GM21737 (cell line): ENCODE data around the gene MMAB.

ENCODE experiments used
- ATAC-seq: cut with Tn5 transposase; IDR thresholded peaks from one replicate; pipeline ENCODE4 v1.9.1; 2021; ENCODE audit warnings: mild to moderate bottlenecking, moderate library complexity; ENCODE audit not compliant: unreplicated experiment

MMAB gene

DNA sequence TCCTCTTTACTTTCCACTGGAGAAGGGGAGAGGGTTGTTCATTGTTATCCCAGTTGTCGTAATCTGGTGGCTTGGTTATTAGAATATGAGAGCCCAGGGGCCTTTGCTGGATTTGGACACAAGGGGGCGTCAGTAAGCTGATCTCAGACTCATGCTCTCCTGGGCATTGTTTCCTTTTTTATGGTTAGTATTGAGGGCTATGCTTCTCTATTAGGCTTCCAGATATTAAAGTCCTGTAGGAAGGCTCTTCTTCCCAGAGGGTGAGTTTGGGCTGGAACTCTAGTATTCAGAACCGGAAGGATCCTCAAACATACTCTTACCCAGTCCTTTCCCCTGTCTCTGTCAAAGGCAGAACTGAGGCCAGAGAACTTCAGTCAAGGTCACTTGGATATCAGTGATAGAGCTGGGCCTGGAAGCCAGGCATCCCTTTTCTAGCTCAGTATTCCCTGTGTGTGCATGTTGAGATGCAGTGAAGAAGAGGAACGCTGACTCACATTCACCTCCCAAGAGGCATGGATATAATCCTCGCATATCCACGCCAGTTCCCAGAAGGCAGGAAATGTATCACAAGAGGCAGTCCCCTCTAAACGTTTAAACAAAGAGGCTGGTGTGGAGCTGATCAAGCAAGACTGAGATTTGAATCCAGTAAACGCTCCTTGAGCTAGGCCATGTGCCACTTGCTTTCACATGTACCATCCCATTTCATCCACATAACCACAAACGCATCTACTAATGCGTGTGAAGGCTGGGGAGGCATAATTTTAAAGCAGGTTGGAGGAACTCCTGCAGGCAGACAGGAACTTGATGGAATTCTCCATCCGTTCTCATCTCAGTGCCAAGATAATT lies 54.3 kb downstream of the MMAB start:
- ATAC-seq, result no peak

DNA sequence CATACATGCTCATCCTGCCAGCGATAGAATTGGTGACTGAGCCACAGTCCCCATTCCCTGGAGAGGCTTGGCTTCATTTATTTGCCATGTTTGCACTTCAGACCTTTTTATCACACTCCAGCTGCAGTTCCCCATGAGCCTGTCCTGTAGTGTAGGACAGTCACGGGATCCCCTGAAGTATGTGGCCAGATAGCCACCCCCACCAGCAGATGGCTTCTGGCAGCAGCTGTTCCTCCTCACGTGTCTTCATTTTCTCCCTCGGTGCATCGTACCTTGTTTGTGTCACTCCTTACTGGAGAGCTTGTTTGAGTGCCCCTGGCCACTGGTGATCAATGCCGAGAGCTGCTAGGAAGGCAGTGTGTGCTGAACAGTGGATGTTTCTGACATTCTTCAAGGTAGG lies 55.7 kb downstream of the MMAB start:
- ATAC-seq, result no peak

DNA sequence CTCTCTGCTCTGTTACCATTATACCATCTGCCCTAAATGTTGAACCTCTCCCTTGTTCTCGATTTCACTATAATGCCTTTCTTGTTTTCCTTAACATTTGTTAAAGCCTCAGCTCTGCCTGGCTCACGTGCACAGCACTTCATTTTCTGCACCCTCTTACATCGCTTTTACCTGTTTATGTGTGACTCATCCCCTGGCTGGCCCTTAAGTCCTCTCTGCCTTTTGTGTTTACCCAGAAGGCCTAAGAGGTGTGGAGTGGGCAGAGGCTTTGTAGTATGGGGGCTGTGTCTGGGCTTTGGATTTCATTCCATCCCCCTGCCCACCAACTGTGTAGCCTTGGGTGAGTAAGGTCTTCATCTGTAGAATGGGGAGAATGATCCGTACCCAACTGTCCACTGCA lies 59.3 kb downstream of the MMAB start:
- ATAC-seq, result no peak

DNA sequence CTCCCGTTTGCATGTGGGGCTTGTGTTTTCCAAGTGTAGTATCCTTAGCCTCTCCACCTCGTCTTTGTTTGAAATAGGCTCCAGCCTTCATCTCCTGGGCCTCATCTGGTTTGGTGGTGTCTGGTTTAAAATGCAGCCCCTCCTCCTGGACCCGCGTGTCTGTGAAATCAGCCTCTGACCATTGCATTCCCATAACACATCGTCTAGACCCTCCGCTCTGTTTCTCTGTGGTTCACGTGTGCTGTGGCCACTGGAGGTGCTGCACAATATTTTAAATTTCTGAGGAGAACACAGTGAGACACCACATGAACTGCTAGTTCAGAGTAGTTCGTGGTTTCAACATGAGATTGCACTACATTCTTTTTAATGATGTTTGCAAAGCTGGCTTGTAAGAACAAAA lies 60.3 kb downstream of the MMAB start:
- no peak for ATAC-seq

DNA sequence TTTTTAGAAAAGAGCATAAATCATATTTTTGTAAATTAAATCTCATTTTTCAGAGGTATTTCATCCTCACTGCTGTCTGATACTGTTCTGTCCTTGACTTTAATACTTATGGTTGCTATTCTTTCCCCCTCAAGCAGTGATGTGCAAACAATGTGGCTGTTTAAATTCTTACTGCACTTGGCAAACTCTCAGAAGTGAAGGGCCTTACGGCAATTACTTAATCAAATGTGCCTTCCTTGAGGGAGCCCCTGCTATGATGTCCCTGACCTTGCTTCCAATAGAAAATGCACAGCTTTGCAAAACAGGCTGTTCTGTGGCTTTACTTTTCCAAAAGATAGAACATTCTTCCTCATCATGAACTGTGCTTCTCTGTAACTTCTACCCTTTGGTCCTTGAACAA lies 60.7 kb downstream of the MMAB start:
- ATAC-seq, result no peak

DNA sequence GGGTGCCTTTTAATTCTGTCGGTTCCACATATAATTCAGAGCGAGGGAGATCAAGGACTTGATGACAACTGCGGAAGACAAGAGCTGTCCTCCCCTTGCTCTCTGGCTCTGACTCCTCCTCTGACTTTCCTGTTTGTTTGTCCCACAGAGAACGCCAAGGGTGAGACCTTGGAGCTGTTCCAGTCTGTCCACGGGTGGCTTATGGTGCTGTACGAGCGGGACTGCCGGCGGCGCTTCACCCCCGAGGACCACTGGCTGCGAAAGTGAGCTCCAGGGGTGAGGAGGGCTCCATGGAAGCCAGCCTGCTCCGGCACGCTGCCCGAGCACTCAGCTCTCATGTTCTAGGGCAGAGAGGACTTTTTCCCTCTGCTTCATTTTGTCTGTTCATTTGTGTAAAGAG lies 63.1 kb downstream of the MMAB start:
- no peak for ATAC-seq

DNA sequence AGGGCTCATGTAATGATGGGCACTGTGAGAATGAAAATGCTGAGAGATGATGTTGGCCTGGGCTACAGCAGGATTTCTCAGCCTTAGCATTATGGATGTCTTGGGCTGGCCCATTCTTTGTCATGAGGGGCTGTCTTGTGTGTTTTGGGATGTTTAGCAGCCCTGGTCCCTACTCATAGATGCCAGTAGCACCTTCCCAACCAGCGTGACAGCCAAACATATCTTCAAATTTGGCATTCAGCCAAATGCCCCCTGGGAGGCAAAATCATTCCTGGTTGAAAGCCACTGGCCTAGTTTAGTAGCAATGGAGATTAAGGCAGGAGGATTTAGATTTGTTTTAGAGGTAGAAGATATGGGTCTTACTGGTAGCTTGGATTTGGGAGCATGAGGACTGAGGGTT lies 69.2 kb downstream of the MMAB start:
- ATAC-seq, result no peak
